Endothelial cell of umbilical vein (primary cell): Measurements from ENCODE around the gene CDC42BPG. TPM values are rescaled to one million over a fixed set of nuclear protein-coding genes. Genes with fewer than 3 reads are reported as not detected.

ENCODE experiments used
- BruUV-seq: library from RNA; stranded (reverse); fragments of 400-500 nt; replicated peaks from 2 replicates; lab custom pipeline; 2021; lab: Mats Ljungman, UMichigan
- CTCF ChIA-PET: fragments of 300-600, 350-600 bp; sonication (Branson Sonifier 250); formaldehyde crosslinking; loops from one replicate; lab custom pipeline; 2021; ENCODE audit warnings: antibody characterized with exemption, inconsistent platforms; lab: Charles Lee
- POLR2A ChIA-PET: fragments of 300-600, 350-600 bp; sonication (Branson Sonifier 250); formaldehyde crosslinking; loops from one replicate; lab custom pipeline; 2021; ENCODE audit warnings: antibody characterized with exemption, inconsistent platforms; lab: Charles Lee
- DNase-seq: peaks from one replicate; pipeline ENCODE4 v3.0.0-alpha.2; 2011; ENCODE audit warnings: low read depth, low spot score
- FAIRE-seq: peaks from 2 replicates; lab custom pipeline; 2011; peaks lifted over from hg19 to GRCh38; lab: Jason Lieb, UNC
- H2AFZ ChIP-seq: 2 replicates; pipeline ENCODE4 v1.6.0; 2012; ENCODE audit warnings: low read depth, low read length, control low read depth, inconsistent platforms
- H3K27ac ChIP-seq: 2 replicates; pipeline ENCODE4 v1.5.1; 2011; ENCODE audit warnings: low read depth, mild to moderate bottlenecking, control low read depth, low read length, moderate library complexity; ENCODE audit not compliant: insufficient read depth
- H3K27me3 ChIP-seq, 2 experiments: 2 replicates each; pipeline versions ENCODE4 v1.6.0 to v1.6.1; 2011; ENCODE audit warnings: low read length in 2 of 2, mixed read lengths in 1 of 2; ENCODE audit not compliant: control insufficient read depth in 2 of 2, insufficient read depth in 2 of 2
- H3K36me3 ChIP-seq, 2 experiments: 2 replicates in 1 of 2; 3 replicates in 1 of 2; pipeline ENCODE4 v1.5.1; 2011; ENCODE audit warnings: low read length in 2 of 2, mild to moderate bottlenecking in 1 of 2, moderate library complexity in 1 of 2; ENCODE audit not compliant: control insufficient read depth in 2 of 2, insufficient read depth in 2 of 2; ENCODE audit errors: extremely low read depth in 1 of 2
- H3K4me1 ChIP-seq: 3 replicates; pipeline ENCODE4 v1.5.1; 2011; ENCODE audit warnings: mild to moderate bottlenecking, low read length; ENCODE audit not compliant: control insufficient read depth, insufficient read depth; ENCODE audit errors: extremely low read depth
- H3K4me2 ChIP-seq: 2 replicates; pipeline ENCODE4 v1.6.1; 2011; ENCODE audit warnings: low read length, control low read depth, mixed read lengths; ENCODE audit not compliant: insufficient read depth
- H3K4me3 ChIP-seq, 3 experiments: fragments of 200-600 bp in 1 of 3; sonication (generic), shearing (Covaris generic) in 1 of 3; replicated peaks in 1 of 3; 2 replicates each; pipeline ENCODE4 v1.5.1; 2011 to 2016; ENCODE audit warnings: control low read depth in 3 of 3, low read length in 3 of 3, mild to moderate bottlenecking in 2 of 3, inconsistent platforms in 1 of 3, low read depth in 1 of 3, moderate library complexity in 1 of 3; ENCODE audit not compliant: insufficient read depth in 1 of 3
- H3K79me2 ChIP-seq: 2 replicates; pipeline ENCODE4 v1.6.0; 2012; ENCODE audit warnings: low read length, inconsistent platforms; ENCODE audit not compliant: control insufficient read depth, insufficient read depth
- H3K9ac ChIP-seq: replicated peaks from 2 replicates; pipeline ENCODE3; 2011; ENCODE audit warnings: low read length, control low read depth; ENCODE audit not compliant: insufficient read depth; ENCODE audit errors: extremely low read depth
- H3K9me1 ChIP-seq: replicated peaks from 3 replicates; pipeline ENCODE4 v1.6.0; 2011; ENCODE audit warnings: mild to moderate bottlenecking, low read length; ENCODE audit not compliant: control insufficient read depth, insufficient read depth; ENCODE audit errors: extremely low read depth
- H3K9me3 ChIP-seq: replicated peaks from 2 replicates; pipeline ENCODE4 v1.5.1; 2012; ENCODE audit warnings: low read length, inconsistent platforms; ENCODE audit not compliant: control insufficient read depth, insufficient read depth
- H4K20me1 ChIP-seq: replicated peaks from 2 replicates; pipeline ENCODE3; 2011; ENCODE audit warnings: mild to moderate bottlenecking, low read length; ENCODE audit not compliant: control insufficient read depth, insufficient read depth; ENCODE audit errors: extremely low read depth
- EZH2 ChIP-seq: IDR thresholded peaks from 2 replicates; pipeline ENCODE4 v1.6.1; 2012; ENCODE audit warnings: borderline replicate concordance, low read depth, mild to moderate bottlenecking, moderate library complexity, low read length, inconsistent platforms; ENCODE audit not compliant: severe bottlenecking
- FOS ChIP-seq: IDR thresholded peaks from 2 replicates; pipeline ENCODE4 v1.6.1; 2011; ENCODE audit warnings: mild to moderate bottlenecking, low read length, moderate library complexity, borderline replicate concordance; ENCODE audit not compliant: insufficient read depth
- GATA2 ChIP-seq: IDR thresholded peaks from 2 replicates; pipeline ENCODE4 v1.7.0; 2011; ENCODE audit warnings: low read depth, mild to moderate bottlenecking, moderate library complexity, mixed read lengths, low read length; ENCODE audit not compliant: insufficient read length, insufficient read depth
- JUN ChIP-seq: IDR thresholded peaks from 2 replicates; pipeline ENCODE4 v1.6.1; 2011; ENCODE audit warnings: borderline replicate concordance, low read depth; ENCODE audit not compliant: insufficient read length, insufficient read depth
- MAX ChIP-seq: IDR thresholded peaks from 2 replicates; pipeline ENCODE4 v1.6.1; 2011; ENCODE audit not compliant: insufficient read depth, insufficient read length
- MYC ChIP-seq: IDR thresholded peaks from one replicate; pipeline ENCODE4 v1.6.1; 2011; ENCODE audit warnings: mild to moderate bottlenecking, low read depth, low read length
- POLR2A ChIP-seq: IDR thresholded peaks from 2 replicates; pipeline ENCODE4 v1.6.1; 2012; ENCODE audit warnings: low read depth, mild to moderate bottlenecking, control low read depth, low read length
- POLR2AphosphoS5 ChIP-seq: IDR thresholded peaks from 2 replicates; pipeline ENCODE4 v1.6.1; 2012; ENCODE audit warnings: low read depth, mild to moderate bottlenecking, control low read depth, low read length, moderate library complexity; ENCODE audit not compliant: insufficient read depth
- dilution Hi-C: fragments of 300-500 bp; cut with MboI; formaldehyde crosslinking; loops from one replicate; pipeline ENCODE4 v1.15.0; 2019; ENCODE audit warnings: low sequenced_read_pairs; ENCODE audit not compliant: extremely low pct_ligation_motif_present
- intact Hi-C: fragments of 100-400 bp; cut with micrococcal nuclease; formaldehyde crosslinking; loops from one replicate; pipeline ENCODE4 v1.10.0; 2022
- polyA plus RNA-seq, 4 experiments: library from polyadenylated mRNA; depleted of rRNA in 3 of 4; stranded (reverse) in 3 of 4; unstranded in 1 of 4; fragments of >200 nt; gene quantifications; 2 replicates each; pipeline versions ENCODE4 v1.2.1 to v1.2.3, GENCODE V29; 2011 to 2012; ENCODE audit warnings: missing spikeins in 1 of 4
- total RNA-seq: library from RNA; stranded (reverse); gene quantifications from 2 replicates; pipeline ENCODE4 v1.2.3, GENCODE V29; 2021
- TF ChIP-seq, protein P1 (sequence below), 2 donors: IDR thresholded peaks; 1 replicate in 1 of 2; 2 replicates in 1 of 2; pipeline ENCODE4 v1.5.1; 2011; ENCODE audit warnings: low read length in 2 of 2, mild to moderate bottlenecking in 2 of 2, moderate library complexity in 2 of 2, control low read depth in 1 of 2, inconsistent platforms in 1 of 2, low read depth in 1 of 2; ENCODE audit not compliant: insufficient read depth in 1 of 2; ENCODE audit errors: extremely low read depth in 1 of 2

CDC42BPG gene
- total and polyA plus RNA-seq, 2 donors (not counting 3 experiments of a cell fraction or from before 2014, with no cell fraction given) = 0.19 to 0.42 TPM

DNA sequence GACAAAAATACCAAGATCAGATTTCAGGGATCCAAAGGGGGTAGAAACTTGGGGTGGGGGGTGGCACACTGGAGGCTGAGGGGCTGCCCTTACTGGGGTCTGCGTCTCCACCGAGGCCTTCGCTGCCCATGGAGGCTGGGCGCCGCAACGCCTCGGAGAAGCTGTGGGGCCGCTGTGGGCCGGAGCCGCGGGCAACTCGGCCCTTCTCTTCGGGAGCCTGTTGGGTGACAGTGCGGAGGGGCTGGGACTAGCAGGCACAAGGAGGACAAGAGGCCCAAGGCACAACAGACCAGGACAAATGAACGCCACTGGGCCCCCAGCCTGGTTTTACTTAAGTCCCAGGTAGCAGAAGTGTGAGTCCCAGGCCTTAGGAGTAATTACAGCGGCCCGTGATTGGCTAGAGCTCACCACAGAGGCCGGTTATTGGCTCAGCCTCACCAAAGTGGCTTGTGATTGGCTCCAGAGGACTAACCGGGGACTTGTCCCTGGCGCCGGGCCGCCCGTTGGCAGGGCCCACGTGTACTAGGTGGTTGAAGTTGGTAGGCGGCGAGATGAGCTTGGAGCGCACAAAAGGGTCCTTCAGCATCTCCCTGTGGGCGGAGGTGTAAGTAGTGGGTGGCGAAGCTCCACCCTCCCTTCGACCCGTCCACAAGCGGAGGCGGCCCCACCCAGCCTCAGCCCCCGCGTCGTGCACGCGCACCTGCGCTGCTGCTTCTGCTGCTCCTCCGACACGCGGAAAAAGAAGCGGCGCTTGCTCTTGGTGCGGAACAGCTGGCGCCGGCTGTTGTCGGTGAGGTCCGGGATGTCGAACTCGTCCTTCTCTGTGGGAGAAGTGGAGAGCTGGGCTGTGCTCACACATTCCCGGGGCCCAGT, 17.6 kb downstream of the CDC42BPG start:
- TF ChIP-seq MYC = no peak
- DNase-seq (no peak), FAIRE-seq (no peak)
- Histone ChIP-seq H3K27ac (no peak overlapping the region), H3K4me1 (no peaks in the 10 kb centered on the region), H3K27me3 (peaks cover 0 to 3% of the 10 kb centered on the region in 2 experiments), H3K4me2 (no peak overlapping the region), H3K9me3 (no peaks in the 10 kb centered on the region), H3K79me2 (no peaks in the 10 kb centered on the region), H2AFZ (no peak overlapping the region), H3K4me3 (no peak overlapping the region), H3K9me1 (no peaks in the 10 kb centered on the region), H3K36me3 (no peaks in the 10 kb centered on the region), H4K20me1 (no peaks in the 10 kb centered on the region), H3K9ac (no peak overlapping the region)
- CTCF ChIA-PET = interaction anchor here (0.8 kb wide), 1 partner anchor 11 kb away, joined by 3 read pairs; no protein-coding TSS in a partner anchor
- no TSS peak for BruUV-seq
- intact Hi-C loops = no loop called here
- POLR2A ChIA-PET = no interaction called here
- dilution Hi-C loops = no loop called here

- Histone ChIP-seq H3K9me3 (no peaks in the 10 kb centered on the region), H3K27me3 (peaks cover 0 to 3% of the 10 kb centered on the region in 2 experiments), H3K9me1 (no peaks in the 10 kb centered on the region), H4K20me1 (no peaks in the 10 kb centered on the region), H3K79me2 (no peaks in the 10 kb centered on the region), H3K9ac (no peak overlapping the region), H2AFZ (no peak overlapping the region), H3K27ac (no peak overlapping the region), H3K36me3 (no peaks in the 10 kb centered on the region), H3K4me1 (no peaks in the 10 kb centered on the region), H3K4me3 (no peak overlapping the region), H3K4me2 (no peak overlapping the region)
- CTCF ChIA-PET = no interaction called here
- POLR2A ChIA-PET = no interaction called here
- BruUV-seq = no TSS peak
- FAIRE-seq (no peak), DNase-seq (no peak)
- TF ChIP-seq, protein P1, sequence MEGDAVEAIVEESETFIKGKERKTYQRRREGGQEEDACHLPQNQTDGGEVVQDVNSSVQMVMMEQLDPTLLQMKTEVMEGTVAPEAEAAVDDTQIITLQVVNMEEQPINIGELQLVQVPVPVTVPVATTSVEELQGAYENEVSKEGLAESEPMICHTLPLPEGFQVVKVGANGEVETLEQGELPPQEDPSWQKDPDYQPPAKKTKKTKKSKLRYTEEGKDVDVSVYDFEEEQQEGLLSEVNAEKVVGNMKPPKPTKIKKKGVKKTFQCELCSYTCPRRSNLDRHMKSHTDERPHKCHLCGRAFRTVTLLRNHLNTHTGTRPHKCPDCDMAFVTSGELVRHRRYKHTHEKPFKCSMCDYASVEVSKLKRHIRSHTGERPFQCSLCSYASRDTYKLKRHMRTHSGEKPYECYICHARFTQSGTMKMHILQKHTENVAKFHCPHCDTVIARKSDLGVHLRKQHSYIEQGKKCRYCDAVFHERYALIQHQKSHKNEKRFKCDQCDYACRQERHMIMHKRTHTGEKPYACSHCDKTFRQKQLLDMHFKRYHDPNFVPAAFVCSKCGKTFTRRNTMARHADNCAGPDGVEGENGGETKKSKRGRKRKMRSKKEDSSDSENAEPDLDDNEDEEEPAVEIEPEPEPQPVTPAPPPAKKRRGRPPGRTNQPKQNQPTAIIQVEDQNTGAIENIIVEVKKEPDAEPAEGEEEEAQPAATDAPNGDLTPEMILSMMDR (IDR thresholded peaks at IDR 0.05; ENCODE audit: extremely low read depth in 1 of 2, insufficient read depth in 1 of 2, low read depth in 1 of 2, low read length in 2 of 2) = no peak
- no peak for TF ChIP-seq POLR2A
- TF ChIP-seq MYC = no peak
- TF ChIP-seq MAX = no peak
- TF ChIP-seq FOS = no peak
- TF ChIP-seq GATA2 = no peak
- no peak for TF ChIP-seq JUN
- TF ChIP-seq EZH2 = no peak
- no peak for TF ChIP-seq POLR2AphosphoS5
- dilution Hi-C loops = no loop called here
- intact Hi-C loops = no loop called here
Observed at GRCh38 chr11:64826062-64826461, 18.4 kb downstream of the CDC42BPG start.
